Right renal cortex interstitium (tissue), 3 donors: ENCODE results near the gene S100A16. TPM values are rescaled to one million over a fixed set of nuclear protein-coding genes. Genes with fewer than 3 reads are reported as not detected.

Experiments used
- DNase-seq, 3 donors: peaks; one replicate each; pipeline ENCODE4 v3.0.0-alpha.2; 2013; ENCODE audit warnings: low read depth in 3 of 3, low spot score in 2 of 3
- polyA plus RNA-seq, 3 donors: library from polyadenylated mRNA; unstranded; fragments of 120-200 nt; gene quantifications; one replicate each; pipeline ENCODE4 v1.2.1, GENCODE V29; 2013; ENCODE audit not compliant: insufficient read length in 3 of 3

Gene S100A16
- polyA plus RNA-seq, 3 donors, result 100 to 112 (median 101) TPM

- DNase-seq, result no peak
These were observed 3.4 kb upstream of the S100A16 start, which contains the start of gene S100A14 for GRCh38 chr1:153616144-153616916. Gene S100A14, minus strand, starts transcription at chr1:153616325. Its CDS starts 467 bp downstream, at chr1:153615858.

GRCh38 chr1:153615406-153615805 is 2.5 kb upstream of the S100A16 start:
- DNase-seq, result no peak

GRCh38 chr1:153614906-153615305 is 2.0 kb upstream of the S100A16 start:
- no peak for DNase-seq

- DNase-seq, result no peak
These were observed 1.4 kb upstream of the S100A16 start for GRCh38 chr1:153614189-153614900.

GRCh38 chr1:153613406-153613805 is 469 bp upstream of the S100A16 start:
- no peak for DNase-seq

- DNase-seq, result no peak
These were observed 704 bp downstream of the S100A16 start for GRCh38 chr1:153612111-153612754.

- DNase-seq, result no peak
These were observed 1.6 kb downstream of the S100A16 start for GRCh38 chr1:153611356-153611755.

- no peak for DNase-seq
These were observed 2.1 kb downstream of the S100A16 start for GRCh38 chr1:153610811-153611301.

- no peak for DNase-seq
These were observed 2.6 kb downstream of the S100A16 start for GRCh38 chr1:153610334-153610733.

GRCh38 chr1:153609585-153609907 is 3.4 kb downstream of the S100A16 start:
- no peak for DNase-seq

GRCh38 chr1:153608742-153609584 is 4.0 kb downstream of the S100A16 start:
- DNase-seq, result no peak

GRCh38 chr1:153608089-153608682 is 4.8 kb downstream of the S100A16 start:
- DNase-seq, result no peak

GRCh38 chr1:153607381-153607780 is 5.6 kb downstream of the S100A16 start:
- no peak for DNase-seq

- DNase-seq, result no peak
These were observed 6.7 kb downstream of the S100A16 start for GRCh38 chr1:153606194-153606593.

- DNase-seq, result no peak
These were observed 10.2 kb downstream of the S100A16 start for GRCh38 chr1:153602749-153603148.

GRCh38 chr1:153599847-153600246 is 13.1 kb downstream of the S100A16 start:
- DNase-seq, result no peak

- DNase-seq, result no peak
These were observed 14.4 kb downstream of the S100A16 start for GRCh38 chr1:153598309-153599172.

GRCh38 chr1:153597206-153597605 is 15.7 kb downstream of the S100A16 start:
- DNase-seq, result no peak

GRCh38 chr1:153592748-153593147 is 20.2 kb downstream of the S100A16 start:
- no peak for DNase-seq
